Stimulated activated CD4-positive, alpha-beta T cell treated with anti-CD3 and anti-CD28 coated beads, Interleukin-12 subunit alpha, Interleukin-12 subunit beta, amount 100 ng/mL, for 4 hours (primary cell): ENCODE results near the gene RPLP2.
A peak's percentile ranks its signal among the peaks of the same experiment; 100 is the strongest.

ENCODE experiments used
- DNase-seq: peaks from one replicate; pipeline ENCODE4 v3.0.0-alpha.2; 2020

Gene RPLP2

DNA sequence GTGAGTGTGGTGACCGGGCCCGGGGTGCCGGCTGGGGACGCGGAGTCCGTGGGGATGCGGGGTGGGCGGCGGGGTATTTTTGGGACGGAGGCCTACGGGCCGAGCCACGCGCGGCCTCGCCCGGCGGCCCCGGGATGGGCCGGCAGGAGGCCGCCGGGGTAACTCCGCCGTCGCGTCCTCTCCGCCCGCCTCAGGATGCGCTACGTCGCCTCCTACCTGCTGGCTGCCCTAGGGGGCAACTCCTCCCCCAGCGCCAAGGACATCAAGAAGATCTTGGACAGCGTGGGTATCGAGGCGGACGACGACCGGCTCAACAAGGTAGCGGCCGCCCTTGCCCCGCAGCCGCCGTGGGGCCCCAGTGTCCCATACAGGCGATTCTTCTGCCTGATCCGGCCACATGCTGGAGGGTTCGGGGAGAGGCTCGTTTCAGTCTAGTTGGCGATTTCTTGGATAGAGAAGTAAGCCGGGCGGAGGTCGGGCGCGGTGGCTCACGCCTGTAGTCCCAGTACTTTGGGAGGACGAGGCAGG lies 337 bp downstream of the RPLP2 start:
- DNase-seq = no peak

DNA sequence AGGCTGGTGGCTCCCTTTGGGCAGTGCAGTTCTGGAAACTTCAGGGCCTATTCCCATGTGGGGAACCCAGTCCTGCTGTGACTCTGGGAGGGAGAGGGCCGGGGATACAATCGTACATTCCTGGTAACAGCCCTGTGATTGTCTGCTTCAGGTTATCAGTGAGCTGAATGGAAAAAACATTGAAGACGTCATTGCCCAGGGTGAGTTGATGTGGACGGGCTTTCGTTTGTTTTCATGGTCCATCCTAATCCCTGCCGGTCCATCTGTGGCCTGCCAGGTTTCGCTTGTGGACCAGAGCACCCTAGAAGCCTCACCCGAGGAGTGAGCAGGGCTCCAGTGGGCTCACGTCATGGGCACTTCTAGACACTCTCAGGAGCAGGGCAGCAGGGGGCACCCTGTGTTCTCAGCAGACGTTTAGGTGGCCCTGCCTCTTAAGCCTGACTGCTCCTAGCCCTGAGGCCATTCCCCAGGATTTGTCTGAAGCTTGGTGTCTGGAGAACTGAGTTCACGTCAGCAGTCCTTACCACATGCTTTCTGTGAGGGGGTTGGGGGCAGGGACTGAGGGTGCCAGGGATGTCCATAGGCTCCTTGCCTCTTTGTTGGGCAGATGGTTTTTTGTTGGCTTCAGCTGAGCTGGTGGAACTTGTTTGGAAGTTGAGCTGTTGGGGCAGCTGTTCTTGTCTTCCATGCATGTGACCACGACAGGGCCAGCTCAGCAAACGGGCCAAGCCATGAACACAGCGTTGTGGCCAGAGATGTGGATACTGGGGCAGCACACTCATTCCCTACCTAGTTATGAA lies 1.9 kb downstream of the RPLP2 start:
- no peak for DNase-seq

DNA sequence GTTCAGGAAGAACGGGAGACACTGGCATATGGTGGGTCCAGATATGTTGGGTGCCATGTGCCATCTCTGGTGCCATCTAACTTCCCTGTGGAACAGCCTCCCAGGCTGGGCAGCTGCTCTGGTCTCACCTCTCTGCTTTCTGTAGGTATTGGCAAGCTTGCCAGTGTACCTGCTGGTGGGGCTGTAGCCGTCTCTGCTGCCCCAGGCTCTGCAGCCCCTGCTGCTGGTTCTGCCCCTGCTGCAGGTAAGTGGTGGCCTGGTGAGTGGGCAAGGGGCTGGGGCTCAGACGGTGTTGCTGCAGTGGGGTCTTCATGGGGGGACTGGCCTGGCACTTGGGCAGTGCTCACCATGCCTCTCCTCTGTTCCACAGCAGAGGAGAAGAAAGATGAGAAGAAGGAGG lies 2.6 kb downstream of the RPLP2 start:
- DNase-seq = no peak

GRCh38 chr11:813072-813455 lies 3.3 kb downstream of the RPLP2 start:
- DNase-seq = no peak

- DNase-seq = no peak
These were observed 3.8 kb downstream of the RPLP2 start for GRCh38 chr11:813456-814096.

GRCh38 chr11:815675-816432 lies 6.1 kb downstream of the RPLP2 start:
- no peak for DNase-seq

DNA sequence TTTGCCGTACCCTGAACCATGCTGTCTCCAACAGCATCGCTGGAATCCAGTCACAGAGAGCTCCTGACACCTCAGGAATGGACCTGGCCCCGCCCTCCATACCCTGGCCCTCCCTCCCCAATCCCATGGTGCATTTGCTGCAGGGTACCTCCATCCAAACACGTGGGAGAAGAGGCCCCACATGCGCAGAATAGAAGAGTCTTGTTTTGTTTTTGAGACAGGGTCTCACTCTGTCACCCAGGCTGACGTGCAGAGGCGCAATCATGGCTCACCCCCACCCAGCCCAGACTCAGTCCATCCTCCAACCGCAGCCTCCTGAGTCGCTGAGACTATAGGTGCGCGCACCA lies 6.6 kb downstream of the RPLP2 start:
- DNase-seq = no peak

DNA sequence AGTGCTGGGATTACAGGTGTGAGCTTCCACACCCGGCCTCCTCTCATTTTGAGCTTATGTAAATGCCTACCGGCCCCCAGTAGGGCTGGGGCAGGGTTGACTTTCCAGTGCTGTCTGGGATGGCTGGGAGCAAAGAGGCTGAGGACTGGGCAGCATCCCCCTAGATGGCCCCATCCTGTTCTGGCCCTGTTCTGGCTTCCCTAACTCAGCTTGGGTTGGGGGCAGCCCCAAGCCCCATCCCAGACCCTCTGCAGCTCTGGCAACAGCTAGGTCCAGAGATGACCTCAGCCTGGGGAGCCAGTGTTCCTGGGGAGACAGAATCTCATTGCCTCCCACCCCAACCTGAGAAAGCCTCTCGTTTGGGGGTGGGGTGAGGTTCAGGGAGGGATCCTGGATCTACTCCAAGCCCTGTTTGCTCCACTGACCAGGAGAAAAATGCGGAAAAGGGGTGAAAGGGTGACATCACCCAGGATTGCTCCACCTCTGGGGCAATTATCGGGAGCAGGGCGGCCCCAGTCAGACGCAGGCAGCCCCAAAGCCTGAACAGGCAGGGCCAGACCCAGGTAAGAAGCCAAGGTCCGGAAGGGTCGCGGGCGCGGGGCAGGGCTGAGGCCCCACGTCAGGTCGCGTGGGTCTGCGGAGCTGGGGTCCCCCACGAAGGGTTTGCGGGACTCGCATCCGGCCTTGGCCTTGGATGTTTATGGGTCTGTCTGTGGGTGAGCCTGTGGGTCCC lies 8.8 kb downstream of the RPLP2 start, which contains the start of gene PNPLA2:
PNPLA2 (plus strand) TSS at position 519 of the 733 bp plus-strand sequence. CDS start 805 bp downstream, outside the sequence.
- DNase-seq = no peak

DNA sequence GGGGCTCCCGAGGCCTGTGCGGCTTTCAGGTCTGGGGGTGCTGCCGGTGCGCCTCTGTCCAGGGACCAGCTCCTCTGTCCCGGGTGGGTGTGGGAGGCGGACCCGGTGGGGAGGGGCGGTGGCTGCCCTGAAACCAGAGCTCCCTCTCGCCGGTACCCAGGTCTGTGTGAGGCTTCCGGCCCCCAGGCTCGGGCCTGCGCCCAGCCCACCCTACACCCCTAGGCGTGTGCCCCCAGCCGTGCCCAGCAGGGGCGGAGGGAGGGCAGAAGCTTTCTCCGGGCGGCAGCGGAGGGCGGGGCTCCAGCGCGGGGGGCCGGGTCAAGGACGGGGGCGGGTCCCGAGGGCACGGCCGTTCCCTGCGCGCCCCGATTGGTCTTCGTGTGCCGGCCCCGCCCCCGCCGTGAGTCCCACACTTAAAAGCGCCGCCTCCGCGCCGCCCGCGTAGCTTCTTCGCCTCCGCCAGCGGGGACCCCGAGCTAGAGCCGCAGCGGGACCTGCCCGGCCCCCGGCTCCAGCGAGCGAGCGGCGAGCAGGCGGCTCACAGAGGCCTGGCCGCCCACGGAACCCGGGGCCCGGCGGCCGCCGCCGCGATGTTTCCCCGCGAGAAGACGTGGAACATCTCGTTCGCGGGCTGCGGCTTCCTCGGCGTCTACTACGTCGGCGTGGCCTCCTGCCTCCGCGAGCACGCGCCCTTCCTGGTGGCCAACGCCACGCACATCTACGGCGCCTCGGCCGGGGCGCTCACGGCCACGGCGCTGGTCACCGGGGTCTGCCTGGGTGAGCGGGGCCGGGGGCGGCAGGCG lies 9.6 kb downstream of the RPLP2 start:
- peak; percentile 94 for DNase-seq

- DNase-seq = peak; percentile 87
These were observed 10.3 kb downstream of the RPLP2 start for GRCh38 chr11:819943-820649.

- DNase-seq = no peak
These were observed 11.1 kb downstream of the RPLP2 start for GRCh38 chr11:820655-821511.

DNA sequence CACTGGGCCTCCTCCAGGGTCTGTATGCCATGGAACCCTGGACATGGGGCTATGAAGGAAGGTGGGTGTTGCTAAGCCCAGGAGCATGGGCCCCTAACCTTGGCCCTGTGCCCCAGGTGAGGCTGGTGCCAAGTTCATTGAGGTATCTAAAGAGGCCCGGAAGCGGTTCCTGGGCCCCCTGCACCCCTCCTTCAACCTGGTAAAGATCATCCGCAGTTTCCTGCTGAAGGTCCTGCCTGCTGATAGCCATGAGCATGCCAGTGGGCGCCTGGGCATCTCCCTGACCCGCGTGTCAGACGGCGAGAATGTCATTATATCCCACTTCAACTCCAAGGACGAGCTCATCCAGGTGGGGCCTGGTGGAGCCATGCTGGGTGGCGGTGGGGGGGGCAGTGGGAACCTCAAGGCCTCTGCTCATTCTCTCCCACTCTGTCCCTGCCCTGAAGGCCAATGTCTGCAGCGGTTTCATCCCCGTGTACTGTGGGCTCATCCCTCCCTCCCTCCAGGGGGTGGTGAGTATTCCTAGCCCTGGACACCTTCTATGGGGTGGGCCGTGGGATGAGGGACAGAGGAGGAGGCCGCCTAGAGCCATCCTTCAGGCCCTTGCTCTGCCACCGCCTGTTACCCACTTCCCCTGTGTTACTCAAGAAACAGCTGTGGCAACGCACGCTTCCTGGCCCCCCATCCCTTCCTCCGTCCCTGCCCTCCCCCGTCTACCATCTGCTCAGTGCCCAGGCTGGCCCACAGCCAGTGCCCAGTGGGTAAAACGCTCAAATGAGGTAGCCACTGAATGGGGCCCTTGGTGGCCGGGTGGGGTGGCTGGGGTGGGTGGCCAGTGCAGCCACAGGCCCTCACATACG lies 12.0 kb downstream of the RPLP2 start:
- no peak for DNase-seq

GRCh38 chr11:823441-824291 lies 13.9 kb downstream of the RPLP2 start:
- DNase-seq = no peak

- no peak for DNase-seq
These were observed 14.6 kb downstream of the RPLP2 start for GRCh38 chr11:824292-824880.

GRCh38 chr11:824942-825341 lies 15.2 kb downstream of the RPLP2 start:
- DNase-seq = no peak

DNA sequence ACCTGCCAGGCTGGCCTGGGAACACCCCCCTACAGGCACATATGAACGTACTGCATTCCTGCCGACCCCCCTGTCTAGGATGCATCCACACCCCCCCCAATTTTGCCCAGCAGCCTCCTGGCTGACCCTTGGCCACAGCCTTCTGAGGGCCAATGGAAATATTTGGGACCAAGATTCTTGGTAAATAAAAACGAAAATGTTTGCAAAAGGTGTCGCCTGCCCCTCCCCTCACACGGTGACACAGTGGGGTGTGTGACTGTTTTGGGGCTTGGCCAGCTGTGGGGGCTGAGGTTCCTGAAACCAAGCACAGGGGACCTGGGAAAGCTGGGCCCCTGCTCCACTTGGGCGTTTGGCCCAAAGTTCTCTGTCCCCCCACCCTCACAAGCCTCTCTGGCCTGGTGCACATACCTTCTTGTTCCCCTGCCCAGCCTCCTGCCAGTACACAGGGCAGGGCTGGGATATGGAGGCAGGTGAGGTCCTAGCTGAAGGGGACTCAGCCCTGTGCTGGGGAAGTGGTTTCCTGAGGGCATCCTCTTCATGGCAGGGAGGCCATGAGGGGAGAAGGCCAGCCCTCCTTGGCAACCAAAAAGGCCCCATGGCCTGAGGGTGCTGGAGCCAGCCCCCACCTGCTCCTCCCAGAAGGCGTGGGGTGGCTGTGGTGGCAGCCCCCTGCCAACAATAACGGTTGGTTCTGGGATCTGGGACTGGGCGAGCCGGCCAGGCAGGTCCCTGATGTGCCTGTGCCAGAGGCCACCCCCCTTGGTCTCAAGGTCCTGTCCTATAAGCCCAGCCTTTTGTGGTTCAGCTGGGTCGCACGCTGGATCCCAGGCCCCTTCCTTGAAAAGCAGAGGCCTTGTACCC lies 15.8 kb downstream of the RPLP2 start:
- no peak for DNase-seq

GRCh38 chr11:826227-826621 lies 16.5 kb downstream of the RPLP2 start:
- no peak for DNase-seq
